Activated CD8-positive, alpha-beta memory T cell treated with anti-CD3 and anti-CD28 coated beads for 24 hours (primary cell): ENCODE data around the gene CELF2.

Source experiments
- DNase-seq: peaks from one replicate; pipeline ENCODE4 v3.0.0-alpha.2; 2020

CELF2 gene

DNA sequence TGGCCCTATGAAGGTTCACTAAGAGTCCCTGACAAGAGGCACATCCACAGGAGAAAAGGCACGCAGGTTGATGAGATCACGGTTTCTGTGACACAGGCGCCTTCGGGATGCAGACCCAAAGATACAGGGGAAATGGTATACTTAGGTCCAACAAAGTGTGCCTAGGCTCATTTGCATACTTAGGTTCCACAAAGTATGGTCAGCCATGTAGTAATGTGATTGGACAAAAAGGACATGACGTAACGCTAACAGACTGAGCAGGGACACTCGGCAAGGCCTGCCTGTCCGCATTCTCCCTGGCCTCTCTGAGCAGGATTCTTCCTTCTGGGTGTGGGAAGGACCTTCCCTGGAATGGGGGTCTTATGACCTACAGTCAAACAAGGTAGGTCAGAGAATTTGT lies 190.6 kb downstream of the CELF2 start:
- DNase-seq: no peak

DNA sequence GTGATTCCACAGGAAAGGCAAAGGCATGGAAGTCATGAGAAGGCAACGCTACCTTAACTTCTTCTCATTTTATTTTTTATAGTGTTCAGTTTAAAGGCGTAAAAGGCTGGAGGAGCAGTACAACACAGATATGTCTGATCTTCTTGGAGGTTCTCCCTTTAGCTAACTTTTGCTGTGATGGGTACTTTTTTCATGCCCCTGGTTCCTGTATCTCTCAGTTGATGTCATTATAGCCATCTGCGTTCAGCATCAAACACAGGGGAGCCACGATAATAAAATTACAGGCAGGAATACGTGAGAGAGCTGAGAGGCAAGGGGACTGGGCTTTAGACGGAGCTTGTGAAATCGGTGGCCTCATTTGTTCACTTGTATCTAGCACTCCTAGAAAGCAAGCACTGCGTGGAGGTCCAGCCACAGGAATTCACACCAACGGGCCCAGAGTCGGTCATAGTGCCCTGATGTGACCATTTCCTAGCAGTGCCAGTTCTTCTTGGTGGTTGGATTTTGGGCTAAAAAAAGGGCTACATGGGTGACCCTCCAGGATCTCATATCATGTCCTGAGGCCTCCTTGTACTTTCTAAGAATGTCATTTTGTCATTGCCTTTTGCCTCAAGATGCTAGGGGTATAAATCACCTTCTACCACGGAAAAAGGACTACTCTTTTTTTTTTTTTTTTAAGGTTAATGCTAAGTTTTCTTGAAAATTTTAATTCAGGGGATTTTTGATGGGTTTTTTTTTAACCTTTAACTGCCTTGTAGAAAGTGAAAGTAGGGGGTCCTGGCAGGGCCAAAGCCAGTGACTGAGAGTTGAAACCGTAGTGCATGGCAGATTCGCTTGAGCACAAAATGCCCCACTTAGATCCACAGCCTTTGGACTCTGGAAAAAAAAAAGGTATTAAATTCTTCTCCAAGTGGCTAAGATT lies 191.5 kb downstream of the CELF2 start:
- DNase-seq: peak; percentile 79

DNA sequence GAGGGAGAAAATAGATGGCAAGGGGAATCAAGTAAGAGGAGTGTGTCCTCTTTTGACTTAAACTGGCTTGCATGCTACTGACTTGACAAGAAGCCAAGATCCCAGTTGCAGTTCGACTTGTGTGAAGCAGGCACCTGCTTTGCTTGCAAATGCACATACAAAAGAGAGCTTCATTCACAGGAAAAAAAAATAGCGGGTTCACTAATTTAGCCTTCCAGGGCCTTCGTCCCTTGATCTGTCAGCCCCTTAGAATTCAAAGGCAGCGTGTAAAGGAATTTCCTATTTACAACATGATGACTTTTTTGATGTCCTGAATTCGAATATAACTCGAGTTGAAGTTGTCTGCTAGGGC lies 192.1 kb downstream of the CELF2 start:
- DNase-seq: no peak

- DNase-seq: no peak
These were observed 192.7 kb downstream of the CELF2 start for GRCh38 chr10:11210211-11210922.

DNA sequence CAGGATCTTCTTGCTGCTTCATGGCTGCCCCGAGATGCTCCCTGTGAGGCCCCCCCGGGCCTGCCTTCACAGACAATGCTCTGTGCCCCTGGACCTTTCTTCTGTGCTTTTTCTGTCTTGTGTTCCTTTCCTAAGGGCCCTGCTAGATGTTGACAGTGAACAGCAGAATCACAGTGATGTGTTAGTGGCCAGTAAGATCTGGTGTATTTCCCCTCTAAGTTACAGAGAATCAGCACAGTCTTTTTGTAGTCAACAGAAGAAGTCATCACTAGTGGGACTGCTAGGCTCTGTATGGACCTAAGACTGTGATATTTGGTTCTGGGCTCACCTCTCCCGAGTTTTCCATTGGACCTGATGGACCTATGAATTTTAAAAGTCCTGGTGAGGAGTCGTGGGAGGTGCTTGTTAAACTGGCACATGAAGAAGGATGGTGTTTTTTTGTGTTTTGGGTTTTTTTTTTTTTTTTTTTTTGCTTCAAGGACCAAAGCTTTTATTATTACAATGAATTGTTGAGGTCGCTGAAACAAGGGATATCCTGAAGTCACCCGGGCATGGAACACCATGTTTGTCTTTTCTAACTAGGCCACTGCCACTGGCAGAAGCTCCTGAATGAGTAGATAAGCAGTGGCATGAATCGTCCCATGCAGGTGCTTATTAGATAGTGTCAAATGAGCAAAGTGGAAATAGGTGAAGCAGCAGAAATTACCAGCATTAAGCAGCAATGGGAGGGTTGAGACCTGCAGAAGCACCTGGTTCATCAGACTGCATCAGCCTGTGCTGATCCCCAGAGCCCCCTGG lies 194.8 kb downstream of the CELF2 start:
- no peak for DNase-seq

GRCh38 chr10:11213137-11213536 lies 195.5 kb downstream of the CELF2 start:
- no peak for DNase-seq

GRCh38 chr10:11214407-11214806 lies 196.7 kb downstream of the CELF2 start:
- no peak for DNase-seq

DNA sequence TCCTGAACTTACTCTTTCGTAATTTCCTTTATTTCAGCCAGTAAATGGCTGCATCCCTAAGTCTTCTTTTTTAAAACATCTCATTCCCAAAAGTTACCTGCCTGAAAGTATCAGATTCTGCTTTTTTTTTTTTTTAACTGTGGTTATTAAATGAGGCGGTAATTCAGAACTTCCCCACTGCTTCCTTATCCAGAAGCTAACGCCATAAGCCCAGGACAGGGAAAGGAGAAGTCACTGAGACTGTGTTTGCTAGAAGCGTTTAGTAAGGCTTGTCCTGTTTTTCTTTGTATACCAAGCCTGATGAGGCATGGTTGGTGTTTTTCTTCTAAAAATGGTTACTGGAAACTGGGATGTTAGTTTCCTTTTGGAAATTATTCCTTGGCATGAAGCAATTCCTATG lies 197.8 kb downstream of the CELF2 start:
- no peak for DNase-seq

- no peak for DNase-seq
These were observed 199.8 kb downstream of the CELF2 start for GRCh38 chr10:11217521-11217920.

- no peak for DNase-seq
These were observed 200.7 kb downstream of the CELF2 start for GRCh38 chr10:11218395-11218794.

GRCh38 chr10:11219431-11219830 lies 201.8 kb downstream of the CELF2 start:
- DNase-seq: no peak

GRCh38 chr10:11223081-11223480 lies 205.4 kb downstream of the CELF2 start:
- no peak for DNase-seq

GRCh38 chr10:11223507-11224140 lies 206.0 kb downstream of the CELF2 start:
- no peak for DNase-seq

DNA sequence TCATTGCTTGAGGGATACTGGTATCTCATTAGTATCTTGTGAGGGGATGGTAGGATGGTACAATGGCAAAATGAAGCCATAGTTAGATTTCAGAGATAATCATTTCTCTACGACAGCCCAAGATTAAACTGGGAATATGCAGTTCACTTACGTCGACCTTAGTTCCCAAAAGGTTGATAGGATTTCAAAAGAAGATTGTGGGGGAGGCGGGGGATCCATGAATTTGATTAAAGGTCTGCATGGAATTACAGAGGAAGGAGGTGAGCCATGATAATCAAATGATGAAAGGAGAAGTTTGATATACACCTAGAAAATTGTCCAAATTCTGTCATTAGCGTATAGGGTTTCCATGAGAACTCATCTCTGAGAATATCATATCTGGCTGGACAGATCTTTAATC lies 206.6 kb downstream of the CELF2 start:
- no peak for DNase-seq

DNA sequence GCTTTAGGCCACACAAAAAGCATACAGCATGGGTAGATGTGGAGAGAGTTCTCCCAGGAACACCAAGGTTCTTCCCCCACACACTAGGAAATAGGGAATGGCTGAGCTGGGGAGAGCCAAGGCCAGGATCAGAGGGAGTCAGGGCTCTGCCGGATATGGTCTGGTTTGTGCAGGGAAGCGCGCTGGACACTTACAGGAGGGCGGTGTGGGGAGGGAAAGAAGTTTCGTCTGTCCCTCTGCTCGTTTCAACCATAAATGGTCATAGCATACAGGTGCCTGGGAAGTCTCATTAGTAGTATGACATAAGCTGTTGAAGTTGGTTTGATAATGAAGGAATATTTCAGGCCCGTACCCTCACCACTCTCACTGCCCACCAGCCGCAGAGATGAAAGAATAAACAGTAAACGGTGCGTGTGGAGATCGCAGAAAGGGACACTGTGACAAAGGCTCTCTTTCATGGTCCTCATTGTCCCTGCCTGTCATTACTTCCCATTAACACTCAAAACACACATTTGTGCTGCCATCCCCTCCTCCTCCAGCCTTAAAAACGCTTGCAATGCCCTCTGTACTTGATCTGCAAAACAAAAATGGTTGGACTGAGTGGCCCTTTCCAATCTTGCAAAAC lies 207.2 kb downstream of the CELF2 start:
- DNase-seq: no peak

DNA sequence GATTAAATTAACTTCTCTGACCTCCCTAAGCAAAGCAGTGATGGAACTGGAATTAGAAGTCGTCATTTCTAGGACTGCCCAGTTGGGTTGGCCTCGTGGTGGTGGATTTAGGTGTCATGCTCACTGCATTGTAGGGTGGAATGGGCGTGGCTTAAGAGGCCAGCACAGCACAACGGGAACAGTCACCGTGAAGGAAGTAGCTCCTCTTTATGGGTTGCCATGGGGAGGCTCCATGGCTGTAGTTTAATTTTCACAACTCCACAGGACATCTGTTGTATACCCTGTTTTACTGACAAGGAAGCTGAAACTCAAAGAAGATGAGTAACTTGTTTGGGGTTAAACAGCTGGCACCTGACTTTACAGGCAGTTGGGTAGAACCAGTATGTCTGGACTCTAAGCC lies 208.3 kb downstream of the CELF2 start:
- DNase-seq: no peak

DNA sequence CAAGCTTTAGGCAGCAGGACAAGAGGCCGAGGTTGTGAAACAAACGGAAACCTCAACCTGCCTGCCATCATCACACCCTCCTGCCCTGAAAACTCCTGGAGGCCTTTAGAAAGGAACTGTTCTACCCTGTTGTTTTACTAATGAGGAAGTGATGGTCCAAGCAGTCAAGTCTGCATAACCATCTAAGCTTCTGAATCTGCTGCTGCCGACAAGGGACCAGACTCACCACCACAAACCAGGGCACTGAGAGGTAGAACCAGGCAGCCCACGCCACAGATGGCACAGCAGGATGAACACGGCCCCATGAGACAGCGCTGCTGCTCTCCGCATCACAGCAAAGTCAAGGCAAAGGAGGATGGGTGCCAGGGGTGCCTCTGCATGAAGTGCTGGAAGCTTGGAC lies 209.4 kb downstream of the CELF2 start:
- no peak for DNase-seq

DNA sequence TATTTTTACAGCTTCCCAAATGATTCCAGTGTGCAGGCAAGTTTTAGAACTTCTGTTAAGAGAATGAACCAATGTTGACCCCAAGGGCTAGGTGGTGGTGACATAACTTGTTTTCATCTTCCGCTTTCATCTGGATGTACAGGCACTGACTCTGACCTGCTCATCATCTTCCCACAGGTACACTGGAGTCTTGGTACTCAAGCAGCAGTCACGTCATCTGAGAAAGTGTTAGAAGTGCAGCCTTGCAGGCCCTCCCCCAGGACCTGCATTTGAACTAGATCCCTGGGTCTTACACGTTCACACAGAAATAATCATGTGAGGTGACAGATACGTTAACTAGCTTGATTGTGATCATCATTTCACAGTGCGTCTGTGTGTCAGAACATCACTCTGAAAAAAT lies 212.2 kb downstream of the CELF2 start:
- no peak for DNase-seq

- no peak for DNase-seq
These were observed 213.0 kb downstream of the CELF2 start for GRCh38 chr10:11230498-11231167.

DNA sequence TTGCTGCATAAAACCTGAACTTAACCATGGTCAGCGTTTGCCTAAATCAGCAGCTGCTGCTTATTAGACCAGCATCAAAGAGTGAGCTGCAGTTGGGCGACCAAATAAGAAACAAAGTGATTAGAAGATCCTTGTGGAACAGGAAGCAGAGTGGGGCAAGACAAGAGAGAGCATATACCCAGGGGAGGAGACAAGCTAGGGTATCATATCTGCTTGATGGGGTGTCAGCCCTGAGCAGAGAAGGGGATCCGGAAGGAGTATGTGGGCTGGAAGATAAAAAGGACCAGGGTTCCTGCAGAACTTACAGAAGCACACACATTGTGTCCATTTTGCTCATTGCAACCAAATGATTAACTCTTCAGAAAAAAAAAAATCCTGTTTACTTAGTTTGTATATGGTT lies 213.6 kb downstream of the CELF2 start:
- DNase-seq: no peak

GRCh38 chr10:11232222-11232961 lies 214.7 kb downstream of the CELF2 start:
- peak; percentile 59 for DNase-seq
